Measurements from ENCODE around the gene LRRC7. TPM values are rescaled to one million over a fixed set of nuclear protein-coding genes. Genes with fewer than 3 reads are reported as not detected.

The LRRC7 gene
- total and polyA plus RNA-seq, 2 of the 8 experiments (the other 6 are each of a cell fraction or from before 2014, with no cell fraction given), result 0.03 to 0.17 TPM

DNA sequence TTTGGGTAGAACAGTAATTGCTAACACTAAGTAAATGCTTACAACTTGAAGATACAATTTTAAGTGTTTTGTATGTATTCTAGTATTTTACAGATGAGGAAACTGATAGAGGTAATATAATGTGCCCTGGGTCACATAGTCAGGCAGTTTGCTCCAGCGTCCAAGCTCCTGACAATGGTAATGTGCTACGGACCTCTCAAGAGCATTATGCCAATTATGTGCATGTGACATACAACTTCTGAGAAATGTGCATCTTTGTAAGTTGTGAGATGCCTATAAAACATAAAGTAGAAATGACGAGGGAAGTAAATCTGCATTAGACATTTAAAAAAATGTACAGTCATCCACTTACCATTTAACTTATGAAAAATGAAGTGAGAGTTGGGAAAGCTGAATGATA is 186.8 kb downstream of the LRRC7 start (continued):
- no peak for TF ChIP-seq HDAC2 (IDR thresholded peaks at IDR 0.05; ENCODE audit: borderline replicate concordance in 1 of 2, low read depth in 2 of 2, low read length in 2 of 2)
